Liver (tissue), 9 donors: ENCODE data around the gene PTAFR. TPM values are rescaled to one million over a fixed set of nuclear protein-coding genes. Genes with fewer than 3 reads are reported as not detected.

Experiments used
- DNase-seq: peaks from one replicate; pipeline ENCODE4 v3.0.0-alpha.2; 2017; ENCODE audit warnings: low spot score
- H3K27ac ChIP-seq, 2 donors: one replicate each; pipeline ENCODE4 v1.7.0; 2013; ENCODE audit warnings: inconsistent platforms in 2 of 2, low read length in 2 of 2, control low read depth in 1 of 2, low read depth in 1 of 2, mild to moderate bottlenecking in 1 of 2
- H3K27me3 ChIP-seq, 4 donors: one replicate each; pipeline versions ENCODE4 v1.6.1 to v1.7.0; 2013; ENCODE audit warnings: low read length in 3 of 4, inconsistent platforms in 1 of 4, mild to moderate bottlenecking in 1 of 4, moderate library complexity in 1 of 4; ENCODE audit not compliant: control insufficient read depth in 4 of 4, insufficient read depth in 4 of 4
- H3K36me3 ChIP-seq, 4 donors: one replicate each; pipeline versions ENCODE4 v1.6.1 to v1.7.0; 2013; ENCODE audit warnings: low read length in 3 of 4, mild to moderate bottlenecking in 3 of 4, low read depth in 1 of 4, moderate library complexity in 1 of 4; ENCODE audit not compliant: control insufficient read depth in 4 of 4, insufficient read depth in 3 of 4
- H3K4me1 ChIP-seq, 4 donors: one replicate each; pipeline versions ENCODE4 v1.6.1 to v1.7.0; 2013; ENCODE audit warnings: low read length in 3 of 4, mild to moderate bottlenecking in 3 of 4, moderate library complexity in 1 of 4; ENCODE audit not compliant: control insufficient read depth in 4 of 4, insufficient read depth in 4 of 4
- H3K4me3 ChIP-seq, 3 donors: one replicate each; pipeline versions ENCODE4 v1.6.1 to v1.7.0; 2013; ENCODE audit warnings: low read length in 3 of 3, control low read depth in 1 of 3, low read depth in 1 of 3, mild to moderate bottlenecking in 1 of 3
- H3K9ac ChIP-seq, 2 donors: one replicate each; pipeline ENCODE4 v1.7.0; 2013; ENCODE audit warnings: low read length in 2 of 2, mild to moderate bottlenecking in 2 of 2, moderate library complexity in 2 of 2, control low read depth in 1 of 2, low read depth in 1 of 2
- H3K9me3 ChIP-seq, 4 donors: one replicate each; pipeline versions ENCODE4 v1.6.1 to v1.7.0; 2013; ENCODE audit warnings: low read length in 3 of 4; ENCODE audit not compliant: control insufficient read depth in 4 of 4
- EGR1 ChIP-seq, 2 donors: IDR thresholded peaks; 2 replicates each; pipeline ENCODE4 v1.6.1; 2016 to 2018; ENCODE audit warnings: antibody characterized with exemption in 2 of 2, low read depth in 2 of 2
- FOXA1 ChIP-seq: IDR thresholded peaks from 2 replicates; pipeline ENCODE4 v1.6.1; 2016; ENCODE audit warnings: antibody characterized with exemption
- FOXA2 ChIP-seq: IDR thresholded peaks from 2 replicates; pipeline ENCODE4 v1.6.1; 2016; ENCODE audit warnings: antibody characterized with exemption
- GABPA ChIP-seq, 2 donors: IDR thresholded peaks in 1 of 2; conservative IDR thresholded peaks in 1 of 2; 2 replicates each; pipeline ENCODE4 v1.6.1; 2016; ENCODE audit warnings: antibody characterized with exemption in 2 of 2, mild to moderate bottlenecking in 1 of 2, moderate library complexity in 1 of 2
- HNF4A ChIP-seq, 2 donors: conservative IDR thresholded peaks; 2 replicates each; pipeline ENCODE4 v1.6.1; 2016; ENCODE audit warnings: antibody characterized with exemption in 2 of 2, mild to moderate bottlenecking in 2 of 2
- HNF4G ChIP-seq: IDR thresholded peaks from 2 replicates; pipeline ENCODE4 v1.6.1; 2016; ENCODE audit warnings: antibody characterized with exemption
- JUND ChIP-seq, 2 donors: IDR thresholded peaks; 2 replicates each; pipeline ENCODE4 v1.6.1; 2016; ENCODE audit warnings: antibody characterized with exemption in 2 of 2
- MAX ChIP-seq: IDR thresholded peaks from 2 replicates; pipeline ENCODE4 v1.6.1; 2016; ENCODE audit warnings: antibody characterized with exemption
- NR2F2 ChIP-seq: IDR thresholded peaks from 2 replicates; pipeline ENCODE4 v1.6.1; 2016; ENCODE audit warnings: antibody characterized with exemption
- RAD21 ChIP-seq, 2 donors: IDR thresholded peaks; 2 replicates each; pipeline ENCODE4 v1.6.1; 2016; ENCODE audit warnings: antibody characterized with exemption in 2 of 2, mild to moderate bottlenecking in 2 of 2
- REST ChIP-seq: IDR thresholded peaks from 2 replicates; pipeline ENCODE4 v1.6.1; 2016; ENCODE audit warnings: antibody characterized with exemption, mild to moderate bottlenecking
- RXRA ChIP-seq, 2 donors: IDR thresholded peaks; 2 replicates each; pipeline ENCODE4 v1.6.1; 2017 to 2018; ENCODE audit warnings: antibody characterized with exemption in 2 of 2, mild to moderate bottlenecking in 1 of 2
- SP1 ChIP-seq: IDR thresholded peaks from 2 replicates; pipeline ENCODE4 v1.6.1; 2018; ENCODE audit warnings: antibody characterized with exemption, mild to moderate bottlenecking
- TAF1 ChIP-seq: conservative IDR thresholded peaks from 2 replicates; pipeline ENCODE4 v1.6.1; 2016; ENCODE audit warnings: antibody characterized with exemption, mild to moderate bottlenecking
- YY1 ChIP-seq: IDR thresholded peaks from 2 replicates; pipeline ENCODE4 v1.6.1; 2016; ENCODE audit warnings: antibody characterized with exemption, mild to moderate bottlenecking
- ZBTB33 ChIP-seq: IDR thresholded peaks from 2 replicates; pipeline ENCODE4 v1.6.1; 2016; ENCODE audit warnings: antibody characterized with exemption
- WGBS: extraction: QIAGEN DNeasy Blood & Tissue Kit; methylation state at CpG from one replicate; pipeline ENCODE4 v1.1.7; 2013; 5-methylcytosine and 5-hydroxymethylcytosine counted together
- polyA plus RNA-seq, 2 donors: library from polyadenylated mRNA; stranded (reverse) in 1 of 2; unstranded in 1 of 2; fragments of 200-250 nt in 1 of 2; fragments of >200 nt in 1 of 2; fragmentation: Nextera tagmentation in 1 of 2; extraction: Ambion mirVana in 1 of 2; gene quantifications; one replicate each; pipeline versions ENCODE4 v1.2.1 to v1.2.3, GENCODE V29; 2013 to 2015
- total RNA-seq, 2 donors: library from RNA; depleted of rRNA; stranded (reverse); fragments of >200 nt; gene quantifications; one replicate each; pipeline ENCODE4 v1.2.3, GENCODE V29; 2014
- donor health status: healthy.
- donor health status: healthy.
- donor health status: healthy.
- donor health status: healthy.
- donor health status: healthy.

PTAFR gene
- total and polyA plus RNA-seq, 4 donors = 0.82 to 4.1 (median 2.1) TPM

- TF ChIP-seq ZBTB33 = no peak
- TF ChIP-seq RAD21 (IDR thresholded peaks at IDR 0.05) = no peak
- no peak for TF ChIP-seq GABPA (IDR thresholded peaks at IDR 0.05 in 1 of 2, conservative IDR thresholded peaks at IDR 0.05 in 1 of 2)
- TF ChIP-seq SP1 = no peak
- TF ChIP-seq HNF4A (conservative IDR thresholded peaks at IDR 0.05) = no peak
- TF ChIP-seq YY1 = no peak
Observed at GRCh38 chr1:28132171-28133167, 44.0 kb downstream of the PTAFR start (continued).

- no peak overlapping the region for H3K4me3 ChIP-seq
Observed at GRCh38 chr1:28130901-28131300, 45.6 kb downstream of the PTAFR start.

More at GRCh38 chr1:28130901-28131300, 45.6 kb downstream of the PTAFR start:
- Histone ChIP-seq H3K36me3 (no peaks in the 10 kb centered on the region), H3K4me1 (no peaks in the 10 kb centered on the region), H3K9me3 (no peaks in the 10 kb centered on the region), H3K27me3 (no peaks in the 10 kb centered on the region), H3K9ac (no peak overlapping the region), H3K27ac (no peak overlapping the region)
- no peak for DNase-seq
- TF ChIP-seq YY1 (no peak), MAX (no peak), RXRA (IDR thresholded peaks at IDR 0.05) (no peak), TAF1 (no peak), EGR1 (IDR thresholded peaks at IDR 0.05; ENCODE audit: low read depth in 2 of 2) (no peak), FOXA2 (no peak), GABPA (IDR thresholded peaks at IDR 0.05 in 1 of 2, conservative IDR thresholded peaks at IDR 0.05 in 1 of 2) (no peak), FOXA1 (no peak), NR2F2 (no peak), REST (no peak), JUND (IDR thresholded peaks at IDR 0.05) (no peak), HNF4G (no peak), RAD21 (IDR thresholded peaks at IDR 0.05) (no peak)
- WGBS = 68% methylated on average over 6 of the region's 6 CpGs
